GM23248 (cell line): Measurements from ENCODE around the gene MBOAT1.

Experiments
- EZH2 ChIP-seq: fragments of 200-600 bp; sonication (generic); IDR thresholded peaks from 2 replicates; pipeline ENCODE4 v1.6.1; 2018; ENCODE audit warnings: antibody characterized with exemption, mild to moderate bottlenecking; ENCODE audit not compliant: insufficient read depth, poor library complexity, severe bottlenecking
- EZH2phosphoT487 ChIP-seq: fragments of 200-600 bp; sonication (generic); IDR thresholded peaks from 2 replicates; pipeline ENCODE4 v1.6.1; 2018; ENCODE audit warnings: antibody characterized with exemption, moderate library complexity, mild to moderate bottlenecking, low read depth; ENCODE audit not compliant: insufficient read depth

- TF ChIP-seq EZH2, result no peak
- TF ChIP-seq EZH2phosphoT487, result no peak
Measured at GRCh38 chr6:20220359-20220758, 8.1 kb upstream of the MBOAT1 start.
